HG02571 (cell line): Measurements from ENCODE around the gene C1QL2.

Experiments used
- ATAC-seq: cut with Tn5 transposase; IDR thresholded peaks from one replicate; pipeline ENCODE4 v1.9.1; 2021; ENCODE audit warnings: mild to moderate bottlenecking, moderate library complexity; ENCODE audit not compliant: unreplicated experiment

The C1QL2 gene

GRCh38 chr2:119109866-119110265 is 48.7 kb downstream of the C1QL2 start:
- no peak for ATAC-seq

DNA sequence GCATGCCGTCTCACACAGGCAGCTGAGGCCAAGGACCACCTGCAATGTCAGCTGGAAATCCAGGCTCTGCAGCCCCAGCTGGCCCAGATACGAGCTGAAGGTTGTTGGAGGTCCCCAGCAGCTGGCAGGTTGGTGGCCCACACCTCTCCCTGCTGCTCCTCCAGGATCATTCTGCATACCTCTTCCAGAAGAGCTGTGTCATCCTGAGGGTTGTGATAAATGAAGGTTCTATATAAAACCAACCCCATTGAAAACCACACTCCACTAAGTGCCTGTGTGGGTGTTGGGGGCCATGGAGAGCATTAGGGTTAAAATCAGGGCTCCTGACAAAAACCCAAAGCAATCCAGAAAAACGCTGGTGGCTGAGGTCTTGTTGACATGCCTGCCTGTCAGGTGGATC is 50.4 kb downstream of the C1QL2 start:
- ATAC-seq: no peak

GRCh38 chr2:119106301-119106897 is 52.2 kb downstream of the C1QL2 start:
- ATAC-seq: no peak
